Keratinocyte (primary cell): Measurements from ENCODE around the gene SCART1. TPM values are rescaled to one million over a fixed set of nuclear protein-coding genes. Genes with fewer than 3 reads are reported as not detected.

Source experiments
- DNase-seq: peaks from one replicate; pipeline ENCODE4 v3.0.0-alpha.2; 2011; ENCODE audit warnings: low read depth, missing footprints, low spot score
- FAIRE-seq: peaks from 2 replicates; lab custom pipeline; 2011; peaks lifted over from hg19 to GRCh38; lab: Jason Lieb, UNC
- H2AFZ ChIP-seq: 2 replicates; pipeline ENCODE4 v1.6.0; 2012; ENCODE audit warnings: low read length, control low read depth, inconsistent platforms; ENCODE audit not compliant: control insufficient read depth
- H3K27ac ChIP-seq: 2 replicates; pipeline ENCODE4 v1.5.1; 2011; ENCODE audit warnings: low read length; ENCODE audit not compliant: control insufficient read depth, insufficient read depth
- H3K27me3 ChIP-seq: 3 replicates; pipeline ENCODE4 v1.6.0; 2011; ENCODE audit warnings: low read length; ENCODE audit not compliant: control insufficient read depth, insufficient read depth; ENCODE audit errors: extremely low read depth
- H3K36me3 ChIP-seq, 2 experiments: 2 replicates in 1 of 2; 3 replicates in 1 of 2; pipeline ENCODE4 v1.5.1; 2011; ENCODE audit warnings: low read length in 2 of 2, mild to moderate bottlenecking in 1 of 2; ENCODE audit not compliant: control insufficient read depth in 2 of 2, insufficient read depth in 2 of 2; ENCODE audit errors: extremely low read depth in 1 of 2
- H3K4me1 ChIP-seq: 3 replicates; pipeline ENCODE4 v1.5.1; 2011; ENCODE audit warnings: low read length; ENCODE audit not compliant: control insufficient read depth, insufficient read depth; ENCODE audit errors: extremely low read depth
- H3K4me2 ChIP-seq: 3 replicates; pipeline ENCODE4 v1.6.0; 2011; ENCODE audit warnings: low read depth, low read length; ENCODE audit not compliant: control insufficient read depth, insufficient read depth; ENCODE audit errors: extremely low read depth
- H3K4me3 ChIP-seq, 3 experiments: fragments of 200-600 bp in 1 of 3; sonication (generic) in 1 of 3; 2 replicates in 2 of 3; 3 replicates in 1 of 3; pipeline ENCODE4 v1.5.1; 2011 to 2016; ENCODE audit warnings: low read length in 3 of 3, mild to moderate bottlenecking in 3 of 3, control low read depth in 2 of 3, inconsistent platforms in 1 of 3, low read depth in 1 of 3, mixed read lengths in 1 of 3, mixed run types in 1 of 3, moderate library complexity in 1 of 3; ENCODE audit not compliant: control insufficient read depth in 2 of 3, insufficient read depth in 2 of 3; ENCODE audit errors: extremely low read depth in 1 of 3
- H3K79me2 ChIP-seq: 2 replicates; pipeline ENCODE4 v1.6.0; 2012; ENCODE audit warnings: low read length; ENCODE audit not compliant: control insufficient read depth, insufficient read depth
- H3K9ac ChIP-seq: 3 replicates; pipeline ENCODE4 v1.6.0; 2011; ENCODE audit warnings: low read length; ENCODE audit not compliant: control insufficient read depth, insufficient read depth; ENCODE audit errors: extremely low read depth
- H3K9me1 ChIP-seq: 3 replicates; pipeline ENCODE4 v1.6.0; 2011; ENCODE audit warnings: low read length; ENCODE audit not compliant: control insufficient read depth, insufficient read depth; ENCODE audit errors: extremely low read depth
- H3K9me3 ChIP-seq: 2 replicates; pipeline ENCODE4 v1.5.1; 2012; ENCODE audit warnings: low read depth, low read length; ENCODE audit not compliant: control insufficient read depth
- H4K20me1 ChIP-seq: 3 replicates; pipeline ENCODE4 v1.6.0; 2011; ENCODE audit warnings: low read length; ENCODE audit not compliant: control insufficient read depth, insufficient read depth; ENCODE audit errors: extremely low read depth
- EZH2 ChIP-seq: IDR thresholded peaks from one replicate; pipeline ENCODE4 v1.6.1; 2012; ENCODE audit warnings: inconsistent platforms, mild to moderate bottlenecking, low read length, moderate library complexity
- dilution Hi-C: fragments of 300-500 bp; cut with MboI; formaldehyde crosslinking; loops from one replicate; pipeline ENCODE4 v1.7.0; 2020; ENCODE audit warnings: low sequenced_read_pairs; ENCODE audit not compliant: extremely low pct_ligation_motif_present
- polyA plus RNA-seq, 5 experiments: library from polyadenylated mRNA; depleted of rRNA in 3 of 5; stranded (reverse) in 3 of 5; stranded (forward) in 1 of 5; unstranded in 1 of 5; fragments of >200 nt; gene quantifications; 1 replicate in 1 of 5; 2 replicates in 3 of 5; 3 replicates in 1 of 5; pipeline versions ENCODE4 v1.2.1 to v1.2.3, GENCODE V29; 2011 to 2012; ENCODE audit warnings: missing spikeins in 2 of 5, low read depth in 1 of 5, low replicate concordance in 1 of 5
- TF ChIP-seq, protein P1 (sequence below), 3 experiments: IDR thresholded peaks in 1 of 3; conservative IDR thresholded peaks in 1 of 3; optimal IDR thresholded peaks in 1 of 3; 2 replicates in 2 of 3; 3 replicates in 1 of 3; pipeline versions ENCODE3 to v1.5.1; 2011; ENCODE audit warnings: low read length in 3 of 3, mild to moderate bottlenecking in 3 of 3, moderate library complexity in 2 of 3, control low read depth in 1 of 3, inconsistent platforms in 1 of 3; ENCODE audit not compliant: insufficient read depth in 2 of 3; ENCODE audit errors: extremely low read depth in 1 of 3

The SCART1 gene
- polyA plus RNA-seq, 1 donor (not counting 4 experiments of a cell fraction or from before 2014, with no cell fraction given), result 0.75 TPM

DNA sequence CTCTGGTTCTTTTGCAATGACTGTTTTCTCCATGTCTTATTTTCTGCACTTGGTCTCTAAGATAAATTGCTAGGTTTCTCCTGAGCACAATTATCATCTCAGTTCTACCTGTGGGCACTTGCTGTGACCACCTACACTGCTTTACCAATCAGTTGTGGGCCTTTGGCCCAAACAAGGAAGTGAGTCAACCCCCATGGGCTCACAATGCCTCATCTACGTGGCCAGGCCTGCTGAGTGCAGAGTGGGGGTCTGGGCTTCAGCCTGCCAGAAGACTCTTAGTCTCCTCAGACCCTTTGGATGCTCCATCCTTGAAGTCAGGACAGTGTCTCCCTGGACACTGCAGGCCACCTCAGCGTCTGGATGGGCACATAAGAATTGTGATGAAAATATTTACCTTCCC lies 20.3 kb downstream of the SCART1 start:
- Histone ChIP-seq H2AFZ (no peak overlapping the region), H3K36me3 (no peaks in the 10 kb centered on the region), H3K9me1 (no peaks in the 10 kb centered on the region), H3K9ac (no peak overlapping the region), H3K27ac (no peak overlapping the region), H3K4me3 (no peak overlapping the region), H3K4me2 (no peak overlapping the region), H3K4me1 (no peaks in the 10 kb centered on the region), H3K27me3 (no peaks in the 10 kb centered on the region), H3K79me2 (no peaks in the 10 kb centered on the region), H3K9me3 (no peaks in the 10 kb centered on the region), H4K20me1 (no peaks in the 10 kb centered on the region)
- TF ChIP-seq EZH2, result no peak
- TF ChIP-seq, protein P1, sequence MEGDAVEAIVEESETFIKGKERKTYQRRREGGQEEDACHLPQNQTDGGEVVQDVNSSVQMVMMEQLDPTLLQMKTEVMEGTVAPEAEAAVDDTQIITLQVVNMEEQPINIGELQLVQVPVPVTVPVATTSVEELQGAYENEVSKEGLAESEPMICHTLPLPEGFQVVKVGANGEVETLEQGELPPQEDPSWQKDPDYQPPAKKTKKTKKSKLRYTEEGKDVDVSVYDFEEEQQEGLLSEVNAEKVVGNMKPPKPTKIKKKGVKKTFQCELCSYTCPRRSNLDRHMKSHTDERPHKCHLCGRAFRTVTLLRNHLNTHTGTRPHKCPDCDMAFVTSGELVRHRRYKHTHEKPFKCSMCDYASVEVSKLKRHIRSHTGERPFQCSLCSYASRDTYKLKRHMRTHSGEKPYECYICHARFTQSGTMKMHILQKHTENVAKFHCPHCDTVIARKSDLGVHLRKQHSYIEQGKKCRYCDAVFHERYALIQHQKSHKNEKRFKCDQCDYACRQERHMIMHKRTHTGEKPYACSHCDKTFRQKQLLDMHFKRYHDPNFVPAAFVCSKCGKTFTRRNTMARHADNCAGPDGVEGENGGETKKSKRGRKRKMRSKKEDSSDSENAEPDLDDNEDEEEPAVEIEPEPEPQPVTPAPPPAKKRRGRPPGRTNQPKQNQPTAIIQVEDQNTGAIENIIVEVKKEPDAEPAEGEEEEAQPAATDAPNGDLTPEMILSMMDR (optimal IDR thresholded peaks at IDR 0.05 in 1 of 3, IDR thresholded peaks at IDR 0.05 in 1 of 3, conservative IDR thresholded peaks at IDR 0.05 in 1 of 3; ENCODE audit: extremely low read depth in 1 of 3, insufficient read depth in 2 of 3, low read length in 3 of 3), result no peak
- FAIRE-seq (no peak), DNase-seq (no peak)
- dilution Hi-C loops, result no loop called here

DNA sequence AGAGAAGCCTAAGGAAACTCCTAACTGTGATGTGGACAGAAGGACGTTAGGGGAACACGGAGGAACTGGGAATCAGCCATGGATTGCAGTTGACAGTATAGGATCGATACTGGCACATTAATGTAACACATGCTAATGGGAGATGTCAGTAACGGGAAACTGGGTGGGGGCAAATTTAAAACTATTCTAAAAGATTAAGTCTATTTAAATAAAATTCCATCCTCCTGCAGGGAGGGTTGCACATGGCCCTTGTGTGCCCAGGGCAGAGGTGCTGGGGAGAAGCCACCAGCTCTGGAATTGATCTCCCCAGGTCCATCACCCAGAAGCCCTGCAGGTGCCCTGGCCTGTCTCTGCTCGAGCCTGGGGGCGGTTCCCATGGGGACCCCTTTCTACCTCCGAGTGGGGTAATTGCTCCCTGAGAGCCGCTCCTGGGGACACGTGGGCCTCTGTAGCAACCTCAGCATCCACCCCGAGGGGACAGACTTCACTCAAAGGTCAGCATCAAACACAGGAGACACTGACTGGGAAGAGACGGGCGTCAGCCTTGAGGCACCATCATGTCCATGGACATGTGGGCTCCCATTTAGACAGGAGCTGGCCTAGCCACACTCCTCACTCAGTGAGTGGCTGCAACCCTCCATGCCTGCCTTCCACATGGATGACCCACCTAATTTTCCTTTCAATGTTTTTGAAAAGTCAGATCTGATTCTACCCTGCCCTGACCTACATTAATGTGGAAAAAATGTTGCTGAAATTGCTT lies 21.1 kb downstream of the SCART1 start:
- dilution Hi-C loops, result no loop called here
- H3K79me2 ChIP-seq, result no peaks in the 10 kb centered on the region
- H3K27ac ChIP-seq, result no peak overlapping the region
- no peaks in the 10 kb centered on the region for H3K36me3 ChIP-seq
- no peak overlapping the region for H3K4me2 ChIP-seq
- H3K27me3 ChIP-seq, result no peaks in the 10 kb centered on the region
- FAIRE-seq (no peak), DNase-seq (no peak)
- no peaks in the 10 kb centered on the region for H4K20me1 ChIP-seq
- H3K4me3 ChIP-seq, result no peak overlapping the region
- no peak overlapping the region for H3K9ac ChIP-seq
- TF ChIP-seq EZH2, result no peak
- TF ChIP-seq, protein P1 (optimal IDR thresholded peaks at IDR 0.05 in 1 of 3, IDR thresholded peaks at IDR 0.05 in 1 of 3, conservative IDR thresholded peaks at IDR 0.05 in 1 of 3; ENCODE audit: extremely low read depth in 1 of 3, insufficient read depth in 2 of 3, low read length in 3 of 3), result no peak
- no peaks in the 10 kb centered on the region for H3K9me1 ChIP-seq
- no peaks in the 10 kb centered on the region for H3K4me1 ChIP-seq
- no peak overlapping the region for H2AFZ ChIP-seq
- H3K9me3 ChIP-seq, result no peaks in the 10 kb centered on the region
